ENCODE results near the gene KLRD1.
"Not testable (repeated sequence)": the region's sequence is repeated elsewhere in the genome, so short reads cannot be mapped to it uniquely, and the experiment has no call there.

Gene KLRD1

DNA sequence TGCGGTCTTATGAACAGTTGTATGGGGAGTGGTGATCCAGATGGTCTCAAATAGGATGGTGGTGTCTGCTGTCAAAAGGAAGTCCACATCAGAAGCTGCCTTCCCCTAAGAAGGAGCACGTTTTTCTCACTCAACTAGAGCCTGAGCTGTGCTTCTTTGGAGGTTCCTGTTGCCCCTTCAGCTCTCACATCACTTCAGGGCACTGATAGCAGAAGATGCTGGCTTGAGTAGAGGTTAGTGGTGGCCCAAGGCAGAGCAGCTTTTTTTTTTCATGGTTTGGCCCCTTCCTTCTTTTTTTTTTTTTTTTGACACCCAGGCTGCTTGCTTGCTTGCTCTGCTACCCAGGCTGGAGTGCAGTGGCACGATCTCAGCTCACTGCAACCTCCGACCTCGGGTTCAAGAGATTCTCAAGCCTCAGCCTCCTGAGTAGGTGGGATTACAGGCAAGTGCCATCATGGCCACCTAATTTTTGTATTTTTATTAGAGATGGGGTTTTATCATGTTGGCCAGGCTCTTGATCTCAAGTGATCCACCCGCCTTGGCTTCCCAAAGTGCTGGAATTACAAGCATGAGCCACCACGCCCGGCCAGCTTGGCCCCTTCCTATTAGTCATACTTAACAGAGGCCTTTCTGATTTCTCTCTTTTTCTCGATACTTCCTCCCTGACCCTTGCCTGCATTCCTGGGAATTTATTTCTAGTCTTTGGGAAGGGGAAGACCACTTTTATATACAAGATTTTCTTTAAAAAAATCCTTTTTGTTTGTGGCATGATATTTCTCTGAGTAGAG lies 31.6 kb downstream of the KLRD1 start:
- no peak for DNase-seq

DNA sequence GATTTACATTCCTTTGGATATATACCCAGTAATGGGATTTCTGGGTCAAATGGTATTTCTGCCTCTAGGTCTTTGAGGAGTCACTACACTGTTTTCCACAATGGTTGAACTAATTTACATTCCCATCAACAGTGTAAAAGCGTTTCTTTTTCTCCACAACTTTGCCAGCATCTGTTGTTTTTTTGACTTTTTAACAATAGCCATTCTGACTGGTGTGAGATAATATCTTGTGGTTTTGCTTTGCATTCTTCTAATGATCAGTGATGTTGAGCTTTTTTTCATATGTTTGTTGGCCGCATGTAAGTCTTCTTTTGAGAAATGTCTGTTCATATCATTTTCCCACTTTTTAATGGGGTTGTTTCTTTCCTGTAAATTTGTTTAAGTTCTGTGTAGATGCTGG lies 33.3 kb downstream of the KLRD1 start:
- DNase-seq = not testable (repeated sequence)

DNA sequence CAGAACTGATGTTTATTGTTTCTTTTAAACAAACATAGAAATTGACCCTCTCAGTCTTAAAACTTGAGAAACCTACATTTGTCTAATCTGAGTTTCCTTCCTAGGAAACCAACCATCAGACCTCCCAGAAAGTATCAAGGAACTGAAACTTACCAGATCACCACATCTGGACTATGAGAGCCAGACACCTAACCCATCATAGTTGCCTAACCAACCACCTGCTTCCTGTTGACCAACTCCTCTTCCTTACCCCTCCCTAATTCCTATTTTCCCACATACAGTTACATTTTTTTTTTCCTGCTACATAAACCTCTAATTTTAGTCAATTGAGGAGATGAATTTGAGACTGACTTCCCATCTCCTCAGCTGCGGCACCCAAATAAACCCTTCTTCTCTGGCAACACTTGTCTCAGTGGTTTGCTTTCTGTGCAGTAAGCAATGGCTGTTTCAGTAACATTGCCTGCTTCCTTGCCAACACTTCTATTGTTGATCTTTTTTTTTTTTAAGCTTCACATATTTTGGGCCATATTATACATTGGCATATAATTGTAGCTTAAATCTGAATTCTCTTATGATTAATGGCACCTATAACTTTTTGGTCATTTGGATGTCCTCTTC lies 34.3 kb downstream of the KLRD1 start:
- no peak for DNase-seq

DNA sequence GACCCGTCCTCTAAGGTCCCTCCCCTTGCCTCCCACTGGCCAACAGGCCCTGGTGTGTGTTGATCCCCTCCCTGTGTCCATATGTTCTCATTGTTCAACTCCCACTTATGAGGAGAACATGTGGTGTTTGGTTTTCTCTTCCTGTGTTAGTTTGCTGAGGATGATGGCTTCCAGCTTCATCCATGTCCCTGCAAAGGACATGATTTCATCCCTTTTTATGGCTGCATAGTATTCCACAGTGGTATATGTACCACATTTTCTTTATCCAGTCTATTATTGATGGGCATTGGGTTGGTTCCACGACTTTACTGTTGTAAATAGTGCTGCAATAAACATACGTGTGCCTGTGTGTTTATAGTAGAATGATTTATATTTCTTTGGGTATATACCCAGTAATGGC lies 43.8 kb downstream of the KLRD1 start:
- not testable (repeated sequence) for DNase-seq

DNA sequence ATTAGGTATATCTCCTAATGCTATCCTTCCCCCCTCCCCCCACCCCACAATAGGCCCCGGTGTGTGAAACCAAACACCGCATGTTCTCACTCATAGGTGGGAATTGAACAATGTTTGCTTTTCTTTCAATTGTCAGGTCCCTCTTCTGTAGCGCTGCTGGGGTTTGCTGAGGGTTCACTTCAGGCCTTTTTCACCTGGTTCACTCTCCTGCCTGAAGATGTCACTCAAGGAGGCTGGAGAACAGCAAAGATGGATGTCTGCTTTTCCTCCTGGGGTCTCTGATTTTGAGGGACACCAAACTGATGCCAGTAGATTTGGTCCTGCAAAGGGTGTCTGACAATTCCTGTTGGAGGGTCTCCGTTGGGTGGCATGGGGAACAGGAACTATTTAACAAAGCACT lies 46.4 kb downstream of the KLRD1 start:
- peak; percentile 34 for DNase-seq

DNA sequence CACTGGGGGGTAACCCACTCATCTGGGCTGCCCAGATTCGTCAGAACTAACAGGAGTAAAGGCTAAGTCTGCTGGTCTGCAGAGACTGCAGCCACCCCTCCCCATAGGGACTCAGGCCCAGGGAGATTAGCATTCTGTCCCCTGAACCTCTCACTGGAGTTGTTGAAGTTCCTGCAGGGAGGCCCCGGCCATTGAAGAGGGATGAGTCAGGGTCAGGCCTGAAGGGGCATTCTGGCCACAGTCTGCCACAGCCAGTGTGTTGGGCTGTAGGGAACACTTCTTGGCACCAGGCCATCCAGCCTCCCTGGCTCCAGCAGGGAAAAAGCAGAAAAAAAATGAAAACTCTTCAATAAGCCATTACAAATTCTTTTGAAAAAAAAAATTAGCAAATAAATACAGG lies 46.8 kb downstream of the KLRD1 start:
- DNase-seq = no peak

DNA sequence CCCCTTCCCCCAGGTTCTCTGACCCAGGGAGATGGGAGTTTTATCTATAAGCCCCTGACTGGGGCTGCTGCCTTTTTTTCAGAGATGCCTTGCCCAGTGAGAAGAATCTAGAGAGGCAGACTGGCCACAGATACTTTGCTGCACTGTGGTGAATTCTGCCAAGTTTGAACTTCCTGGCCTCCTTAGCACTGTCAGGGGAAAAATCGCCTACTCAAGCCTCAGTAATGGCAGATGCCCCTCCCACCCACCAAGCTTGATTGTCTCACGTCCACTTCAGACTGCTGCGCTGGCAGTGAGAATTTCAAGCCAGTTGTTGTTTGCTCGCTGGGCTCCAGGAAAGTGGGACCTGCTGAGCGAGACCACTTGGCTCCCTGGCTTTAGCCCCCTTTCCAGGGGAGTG lies 50.5 kb downstream of the KLRD1 start:
- peak; percentile 72 for DNase-seq

DNA sequence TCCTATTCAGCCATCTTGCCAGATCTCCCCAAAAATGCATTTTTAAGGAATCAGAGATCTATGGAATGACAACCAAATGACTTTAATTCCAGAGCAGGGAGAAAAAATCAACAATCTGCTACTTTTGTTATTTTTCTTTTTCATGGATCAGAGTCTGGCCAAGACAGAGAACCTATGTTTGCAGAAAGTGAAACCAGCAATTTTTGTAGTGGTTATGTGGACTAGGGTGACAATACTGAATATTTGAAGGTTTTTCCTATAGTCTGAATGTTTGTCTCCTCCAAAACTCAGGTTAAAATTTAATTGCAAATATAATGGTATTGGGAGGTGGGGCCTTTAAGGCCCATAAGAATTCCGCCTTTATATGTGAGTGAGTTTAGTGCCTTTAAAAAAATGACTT lies 51.3 kb downstream of the KLRD1 start:
- no peak for DNase-seq

DNA sequence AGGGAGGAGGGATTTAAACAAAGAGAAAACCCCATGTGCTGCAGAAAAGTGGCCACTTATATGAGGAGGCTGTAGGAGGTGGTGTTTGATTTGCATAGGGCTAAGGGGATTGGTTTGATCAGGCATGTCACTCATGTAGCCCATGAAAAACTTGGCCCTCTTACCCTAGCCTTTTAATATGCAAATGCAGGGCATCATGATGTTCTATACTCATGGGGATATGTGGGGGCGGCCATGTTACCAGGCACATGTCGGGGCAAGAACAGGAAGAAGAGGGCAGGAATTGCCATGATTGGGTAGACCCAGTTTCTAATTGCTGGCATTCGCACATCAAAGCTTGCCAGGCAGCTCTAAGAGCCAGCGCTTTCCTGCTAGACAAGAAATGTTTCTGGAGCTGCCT lies 53.4 kb downstream of the KLRD1 start:
- peak; percentile 95 for DNase-seq

DNA sequence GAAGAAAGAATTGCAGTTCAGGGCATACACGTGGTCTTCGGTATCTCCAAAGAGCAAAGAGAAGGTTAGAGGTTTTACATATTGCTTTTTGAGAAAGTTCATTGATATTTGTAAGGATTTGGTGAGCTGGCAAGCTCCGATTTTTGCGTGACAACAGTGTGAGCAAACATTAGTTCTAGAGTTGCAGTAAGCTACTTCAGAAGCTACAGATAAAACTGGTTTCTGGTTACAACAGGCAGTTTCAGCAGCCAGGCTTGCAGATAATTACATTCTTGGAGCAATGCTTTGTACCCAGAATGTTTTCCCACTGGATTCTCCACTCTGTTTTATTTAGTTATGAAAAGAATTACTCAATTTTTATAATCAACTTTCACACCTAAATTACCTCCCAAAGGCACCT lies 54.0 kb downstream of the KLRD1 start:
- DNase-seq = peak; percentile 36

DNA sequence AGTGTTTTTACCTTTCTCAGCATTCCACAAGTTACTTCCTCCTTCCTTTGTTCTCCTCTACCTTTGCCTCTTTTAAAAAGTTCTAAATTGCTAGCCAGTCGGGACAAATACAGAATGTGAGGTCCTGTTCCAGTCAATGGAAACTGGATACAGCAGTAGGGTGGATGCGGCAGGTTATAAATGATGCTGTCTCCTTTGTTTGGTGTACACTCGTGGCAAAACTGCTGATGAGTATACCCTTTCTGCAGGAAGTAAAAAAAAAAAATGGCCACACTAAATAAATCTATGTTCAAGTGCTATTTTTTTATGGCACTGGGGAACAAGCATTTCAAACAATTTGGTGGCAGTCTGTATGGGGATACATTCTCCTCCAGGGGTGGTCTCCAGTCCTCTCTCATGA lies 54.7 kb downstream of the KLRD1 start:
- DNase-seq = no peak

DNA sequence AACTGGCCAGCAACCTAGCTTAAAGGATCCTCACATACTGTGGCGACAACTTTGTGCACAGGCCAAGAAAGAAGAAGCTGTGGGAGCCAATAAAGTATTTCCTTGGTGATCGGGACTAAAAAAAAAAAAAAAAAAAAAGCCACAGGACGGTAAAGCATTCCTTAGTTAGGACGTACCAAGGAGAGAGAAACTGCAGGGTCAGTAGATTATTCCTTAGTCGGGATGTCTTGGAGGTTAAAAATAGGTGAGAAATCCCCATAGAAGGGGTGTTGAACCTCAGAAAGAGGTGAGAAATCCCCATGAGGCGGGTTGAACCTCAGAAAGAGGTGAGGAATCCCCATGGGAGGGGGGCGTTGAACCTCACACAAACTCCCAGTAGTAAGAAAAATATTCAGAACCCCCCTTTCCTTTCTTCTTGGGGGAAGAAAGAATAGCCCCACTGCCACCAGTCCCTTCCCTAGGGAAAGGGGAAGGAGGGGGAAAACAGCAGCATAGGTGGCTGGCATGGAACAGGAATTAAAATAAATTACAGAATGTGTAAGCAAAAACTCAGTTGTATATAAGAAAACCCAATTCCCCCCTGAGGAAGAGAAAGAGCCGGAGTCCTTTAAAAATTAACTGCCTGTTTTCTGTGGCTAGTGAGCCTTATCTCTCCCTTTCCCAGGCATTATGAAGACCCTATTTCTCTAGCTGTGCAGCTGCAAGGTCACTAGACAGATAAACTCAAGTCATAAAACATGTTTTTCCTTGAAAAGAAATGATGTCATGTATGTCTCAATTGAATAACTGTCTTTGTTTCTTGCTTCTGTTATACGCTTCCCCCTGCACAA lies 55.4 kb downstream of the KLRD1 start:
- DNase-seq = no peak

DNA sequence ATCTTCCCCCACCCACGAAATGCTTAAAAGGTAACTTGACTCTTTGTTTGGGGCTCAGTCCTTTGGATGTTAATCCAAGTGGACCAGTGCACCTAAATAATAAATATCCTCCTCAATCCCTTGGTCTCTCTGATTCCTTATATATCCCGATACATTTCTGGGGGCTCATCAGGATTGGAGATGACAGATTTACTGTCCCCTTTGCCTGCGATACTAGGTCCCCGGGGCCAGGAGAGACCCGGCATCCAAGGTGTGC lies 55.9 kb downstream of the KLRD1 start:
- no peak for DNase-seq

DNA sequence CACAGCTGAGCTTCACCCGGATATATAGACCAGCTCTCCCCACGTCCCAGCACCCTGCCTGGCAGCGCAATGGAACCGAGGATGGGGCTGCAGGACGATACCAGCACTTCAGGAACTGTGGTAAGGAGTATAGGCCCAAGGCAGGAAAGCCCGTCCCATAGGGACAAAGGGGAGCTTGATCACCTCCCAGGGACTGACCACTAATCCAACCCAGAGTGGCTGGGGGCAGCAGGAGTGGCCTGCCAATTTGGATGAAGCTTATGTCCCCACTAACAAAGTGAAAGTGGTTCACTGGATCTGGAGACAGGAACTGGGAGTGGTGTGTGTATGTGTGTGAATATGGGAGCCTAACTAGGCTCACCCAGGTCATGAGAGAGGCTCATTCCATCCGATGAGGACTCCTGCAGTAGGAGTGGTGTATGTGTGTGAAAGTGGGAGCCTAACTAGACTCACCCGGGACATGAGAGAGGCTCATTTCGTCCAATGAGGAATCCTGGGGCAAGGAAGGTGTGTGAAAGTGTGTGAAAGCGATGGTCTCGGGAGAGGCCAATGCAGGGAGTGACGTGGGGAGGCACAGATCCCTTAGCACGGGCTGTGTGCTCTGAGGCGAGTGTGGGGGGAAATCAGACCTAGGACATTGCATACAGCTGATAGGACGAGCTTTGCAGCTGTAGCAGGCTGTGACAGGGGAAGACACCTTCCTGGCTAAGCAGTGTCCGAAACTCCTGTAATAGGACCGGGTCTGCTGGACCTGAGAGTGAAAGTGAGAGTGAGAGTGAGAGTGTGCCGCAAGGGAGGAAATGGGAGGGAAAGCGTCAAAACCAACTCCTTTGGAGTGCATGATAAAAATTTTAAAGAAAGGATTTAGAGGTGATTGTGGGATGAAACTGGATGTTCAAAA lies 56.5 kb downstream of the KLRD1 start:
- DNase-seq = peak; percentile 16

DNA sequence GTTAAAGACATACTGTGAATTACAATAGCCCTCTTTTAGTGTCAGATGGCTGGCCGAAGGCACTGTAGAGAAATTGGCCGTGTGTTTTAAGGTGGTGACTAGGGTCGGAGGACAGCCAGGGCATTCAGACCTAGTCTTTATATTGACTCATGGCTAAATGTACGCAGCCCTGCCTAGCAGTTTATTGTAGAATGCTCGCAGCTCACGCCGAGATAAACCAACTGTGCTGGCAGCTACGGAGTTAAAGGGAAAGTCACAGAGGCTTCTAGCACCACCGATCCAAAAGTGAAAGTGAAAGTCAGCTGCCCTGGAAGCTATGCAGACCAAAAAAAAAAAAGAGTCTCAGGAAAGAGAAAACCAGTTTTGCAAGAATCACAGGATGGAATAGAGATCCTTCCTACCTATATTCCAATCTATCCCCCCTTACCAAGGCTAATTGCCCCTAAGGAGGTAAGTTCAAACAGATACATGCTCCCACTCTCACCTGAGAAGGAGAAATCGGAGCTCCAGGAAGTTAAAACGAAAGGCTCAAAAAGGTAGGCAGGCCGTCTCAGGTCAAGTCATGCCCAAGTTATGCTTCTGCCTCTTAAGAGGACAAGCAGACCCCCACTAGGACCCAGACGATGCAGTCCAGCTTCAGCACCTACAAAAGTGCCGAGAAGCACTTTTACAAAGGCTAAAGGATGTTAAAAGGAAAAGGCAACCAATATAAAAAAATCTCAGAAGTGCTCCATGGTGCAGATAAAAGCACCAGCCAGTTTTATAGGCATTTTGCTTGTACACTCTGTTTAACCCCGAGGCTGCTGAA lies 57.3 kb downstream of the KLRD1 start:
- peak; percentile 71 for DNase-seq

DNA sequence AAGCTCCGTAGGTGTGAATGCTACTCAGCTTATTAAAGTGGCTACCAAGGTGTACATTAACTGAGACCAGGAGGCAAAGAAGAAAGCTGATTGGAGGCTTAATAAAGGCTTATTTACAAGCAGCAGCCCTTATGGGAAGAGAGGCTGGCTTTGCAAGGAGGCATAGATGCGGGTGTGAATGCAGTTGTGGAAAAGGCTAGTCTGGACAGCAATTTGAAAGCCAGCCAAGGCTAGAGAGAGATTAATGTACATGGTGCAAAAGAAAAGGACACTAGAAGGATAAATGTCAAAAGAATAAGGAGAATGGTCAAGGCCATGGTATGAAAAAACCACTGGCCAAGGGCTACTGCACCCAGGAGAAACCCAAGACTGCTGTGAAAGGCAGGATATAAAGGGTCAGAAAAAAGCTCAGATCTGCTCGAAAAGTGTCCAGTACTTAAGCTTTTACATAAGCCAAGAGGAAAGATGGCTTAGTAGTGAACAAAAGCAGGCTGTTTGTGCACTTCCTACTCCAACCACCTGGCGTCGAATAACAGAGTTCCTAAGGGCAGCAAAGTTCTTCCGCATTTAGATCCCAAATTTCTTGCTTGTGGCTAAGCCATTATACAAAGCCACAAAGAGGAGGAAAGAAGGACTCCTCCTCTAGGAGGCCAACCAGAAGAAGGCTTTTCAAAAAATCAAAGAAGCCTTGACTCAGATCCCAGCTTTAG lies 58.2 kb downstream of the KLRD1 start:
- DNase-seq = peak; percentile 10

DNA sequence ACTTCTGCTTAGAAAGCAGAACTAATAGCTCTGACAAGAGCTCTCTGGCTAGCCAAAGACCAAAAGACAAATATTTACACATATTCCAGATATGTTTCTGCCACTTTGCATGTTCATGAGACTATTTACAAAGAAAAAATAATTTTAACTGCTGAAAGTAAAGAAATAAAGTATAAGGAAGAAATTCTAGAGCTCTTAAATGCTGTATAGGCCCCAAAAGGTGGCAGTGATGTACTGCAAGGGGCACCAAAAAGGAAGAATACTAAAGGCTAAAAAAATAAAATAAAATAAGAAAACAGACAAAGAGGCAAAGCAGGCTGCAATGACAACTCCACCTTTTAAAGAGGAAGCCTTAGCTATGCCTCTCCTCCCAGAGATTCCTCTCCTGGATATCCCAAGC lies 59.2 kb downstream of the KLRD1 start:
- DNase-seq = no peak

DNA sequence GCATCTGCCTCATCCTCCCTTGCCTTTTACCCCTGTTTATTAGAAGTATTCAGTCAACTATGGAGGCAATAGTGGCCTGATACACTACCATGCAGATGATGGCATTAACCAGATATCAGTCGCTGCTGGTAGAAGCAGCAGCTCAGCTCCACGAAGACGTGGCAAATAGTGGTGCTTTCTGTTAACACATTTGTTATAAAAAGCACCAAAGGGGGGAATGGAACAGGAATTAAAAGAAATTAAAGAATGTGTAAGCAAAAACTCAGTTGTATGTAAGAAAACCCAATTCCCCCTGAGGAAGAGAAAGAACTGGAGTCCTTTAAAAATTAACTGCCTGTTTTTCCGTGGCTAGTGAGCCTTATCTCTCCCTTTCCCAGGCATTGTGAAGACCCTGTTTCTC lies 60.0 kb downstream of the KLRD1 start:
- not testable (repeated sequence) for DNase-seq

DNA sequence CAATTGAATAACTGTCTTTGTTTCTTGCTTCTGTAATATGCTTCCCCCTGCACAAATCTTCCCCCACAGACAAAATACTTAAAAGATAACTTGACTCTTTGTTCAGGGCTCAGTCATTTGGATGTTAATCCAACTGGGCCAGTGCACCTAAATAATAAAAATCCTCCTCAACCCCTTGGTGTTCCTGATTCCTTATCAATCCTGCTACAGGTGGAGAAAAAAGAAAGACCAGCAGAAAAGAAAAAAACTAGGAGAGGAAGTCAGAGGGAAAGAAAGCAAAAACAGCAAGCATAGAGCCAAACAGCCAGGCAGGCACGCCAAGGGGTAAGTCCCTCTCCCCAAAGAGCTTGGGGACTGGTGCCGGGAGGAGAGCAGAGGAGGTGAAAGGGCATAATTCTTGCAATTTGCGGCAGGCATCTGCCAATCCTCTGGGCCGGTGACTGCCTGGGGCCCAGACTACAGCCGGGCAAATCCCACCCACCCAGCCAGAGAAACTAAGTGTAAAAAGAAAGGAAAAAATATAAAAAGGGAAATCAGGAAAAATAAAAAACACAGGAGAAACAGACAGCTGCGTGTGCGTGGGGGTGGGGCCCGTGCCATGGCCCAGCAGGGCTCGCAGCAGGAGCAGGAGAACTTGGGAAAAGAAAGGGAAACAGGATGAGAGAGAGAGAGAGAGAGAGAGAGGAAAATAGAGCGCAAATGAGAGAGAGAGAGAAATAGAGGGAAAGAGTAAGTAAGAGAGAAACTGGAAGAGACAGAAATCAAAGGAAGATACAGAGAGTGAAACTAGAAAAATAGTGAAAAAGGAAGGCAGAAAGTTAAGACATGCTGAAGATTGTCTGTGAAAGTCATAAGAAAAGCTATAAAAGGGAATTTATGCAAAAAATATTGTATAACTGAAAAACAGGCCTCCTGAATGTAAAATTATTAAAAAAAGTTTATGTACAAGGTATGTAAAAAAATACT lies 60.8 kb downstream of the KLRD1 start:
- no peak for DNase-seq

All from NCI-H510A (cell line).